Ectodermal cell (in vitro differentiated cells): ENCODE results near the gene ZC3HAV1.
"Not testable (repeated sequence)": the region's sequence is repeated elsewhere in the genome, so short reads cannot be mapped to it uniquely, and the experiment has no call there.

ENCODE experiments used
- H3K27ac ChIP-seq: 2 replicates; pipeline ENCODE4 v1.7.0; 2013; ENCODE audit warnings: mild to moderate bottlenecking, low read depth, low read length; ENCODE audit not compliant: insufficient read depth, poor library complexity, severe bottlenecking
- H3K27me3 ChIP-seq: 2 replicates; pipeline ENCODE4 v1.7.0; 2013; ENCODE audit warnings: mild to moderate bottlenecking, low read length; ENCODE audit not compliant: insufficient read depth, control insufficient read depth, poor library complexity, severe bottlenecking
- H3K36me3 ChIP-seq: one replicate; pipeline ENCODE4 v1.7.0; 2013; ENCODE audit warnings: low read length; ENCODE audit not compliant: control insufficient read depth, insufficient read depth
- H3K4me1 ChIP-seq: one replicate; pipeline ENCODE4 v1.7.0; 2013; ENCODE audit warnings: low read length; ENCODE audit not compliant: control insufficient read depth, insufficient read depth
- H3K4me3 ChIP-seq: 2 replicates; pipeline ENCODE4 v1.7.0; 2013; ENCODE audit warnings: low read depth, low read length, control low read depth; ENCODE audit not compliant: insufficient read depth
- H3K9me3 ChIP-seq: 2 replicates; pipeline ENCODE4 v1.7.0; 2013; ENCODE audit warnings: mild to moderate bottlenecking, low read length, moderate library complexity; ENCODE audit not compliant: control insufficient read depth
- WGBS, 2 experiments: methylation state at CpG; one replicate each; pipeline ENCODE4 v1.1.7; 2013; ENCODE audit warnings: missing lambda C conversion rate in 2 of 2; 5-methylcytosine and 5-hydroxymethylcytosine counted together

The ZC3HAV1 gene

GRCh38 chr7:139112741-139113250 lies 3.3 kb upstream of the ZC3HAV1 start:
- Histone ChIP-seq H3K9me3 (no peaks in the 10 kb centered on the region), H3K4me1 (no peaks in the 10 kb centered on the region), H3K4me3 (no peak overlapping the region), H3K27me3 (peaks cover 42% of the 10 kb centered on the region), H3K27ac (no peak overlapping the region), H3K36me3 (no peaks in the 10 kb centered on the region)
- 87 to 88% methylated on average over 2 of the region's 2 CpGs for WGBS, 2 experiments

- Histone ChIP-seq H3K27me3 (peaks cover 47% of the 10 kb centered on the region), H3K9me3 (no peaks in the 10 kb centered on the region), H3K4me3 (no peak overlapping the region), H3K36me3 (no peaks in the 10 kb centered on the region), H3K27ac (no peak overlapping the region), H3K4me1 (no peaks in the 10 kb centered on the region)
- WGBS, 2 experiments = 93 to 95% methylated on average over 3 of the region's 3 CpGs
Measured at GRCh38 chr7:139112316-139112715, 2.8 kb upstream of the ZC3HAV1 start.

DNA sequence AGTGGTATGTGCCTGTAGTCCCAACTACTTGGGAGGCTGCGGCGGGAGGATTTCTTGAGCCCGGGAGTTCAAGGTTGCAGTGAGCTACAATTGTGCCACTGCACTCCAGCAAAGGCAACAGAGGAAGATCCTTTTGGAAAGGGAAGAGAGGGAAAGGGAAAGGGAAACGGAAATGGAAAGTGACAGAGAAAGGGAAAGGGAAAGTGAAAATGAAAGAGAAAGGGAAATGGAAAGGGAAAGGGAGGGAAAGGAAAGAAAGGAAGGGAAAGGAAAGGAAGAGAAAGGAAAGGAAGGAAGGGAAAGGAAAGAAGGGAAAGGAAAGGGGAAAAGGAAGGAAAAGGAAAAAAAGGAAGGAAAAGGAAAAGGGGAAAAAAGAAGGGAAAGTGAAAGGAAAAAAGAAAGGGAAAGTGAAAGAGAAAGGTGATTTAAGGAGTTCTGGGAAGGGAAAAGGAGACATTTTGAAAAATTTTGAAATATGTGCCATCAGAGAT lies 2.3 kb upstream of the ZC3HAV1 start:
- Histone ChIP-seq H3K4me1 (no peaks in the 10 kb centered on the region), H3K9me3 (no peaks in the 10 kb centered on the region), H3K36me3 (no peaks in the 10 kb centered on the region), H3K27ac (no peak overlapping the region), H3K4me3 (no peak overlapping the region), H3K27me3 (peaks cover 48% of the 10 kb centered on the region)
- WGBS, 2 experiments = 93 to 96% methylated on average over 4 of the region's 4 CpGs

- no peak overlapping the region for H3K4me3 ChIP-seq
- 93 to 96% methylated on average over 1 of the region's 1 CpG for WGBS, 2 experiments
Measured at GRCh38 chr7:139111147-139111546, 1.6 kb upstream of the ZC3HAV1 start.

DNA sequence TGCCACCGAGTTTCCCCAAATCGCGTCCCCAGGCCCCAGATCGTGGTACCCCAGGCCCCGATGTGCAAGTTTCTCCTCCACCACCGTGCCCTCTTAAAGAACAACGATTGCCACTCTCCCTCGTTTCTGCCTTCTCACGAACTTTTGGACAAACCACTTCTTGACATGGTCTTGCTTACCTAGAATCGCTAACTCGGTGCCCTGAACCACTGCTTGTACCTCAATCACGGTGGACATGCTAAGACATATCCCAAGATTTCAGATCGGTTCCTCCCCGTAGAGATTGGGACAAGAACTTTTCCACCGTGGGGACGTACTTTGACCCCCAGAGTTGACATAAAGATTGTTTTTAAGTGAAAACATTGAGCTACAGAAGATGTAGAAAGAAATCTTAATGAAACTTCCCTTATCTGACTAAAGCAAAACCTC lies 477 bp upstream of the ZC3HAV1 start:
- WGBS, 2 experiments = 57 to 61% methylated on average over 16 of the region's 16 CpGs
- H3K9me3 ChIP-seq = no peaks in the 10 kb centered on the region
- H3K4me3 ChIP-seq = peak overlapping the region; percentile 82
- peaks cover 48% of the 10 kb centered on the region for H3K27me3 ChIP-seq
- no peaks in the 10 kb centered on the region for H3K4me1 ChIP-seq
- no peak overlapping the region for H3K27ac ChIP-seq
- H3K36me3 ChIP-seq = no peaks in the 10 kb centered on the region

More at GRCh38 chr7:139111147-139111546, 1.6 kb upstream of the ZC3HAV1 start:
- no peaks in the 10 kb centered on the region for H3K9me3 ChIP-seq
- H3K27me3 ChIP-seq = peaks cover 48% of the 10 kb centered on the region
- H3K27ac ChIP-seq = no peak overlapping the region
- no peaks in the 10 kb centered on the region for H3K4me1 ChIP-seq
- H3K36me3 ChIP-seq = no peaks in the 10 kb centered on the region

DNA sequence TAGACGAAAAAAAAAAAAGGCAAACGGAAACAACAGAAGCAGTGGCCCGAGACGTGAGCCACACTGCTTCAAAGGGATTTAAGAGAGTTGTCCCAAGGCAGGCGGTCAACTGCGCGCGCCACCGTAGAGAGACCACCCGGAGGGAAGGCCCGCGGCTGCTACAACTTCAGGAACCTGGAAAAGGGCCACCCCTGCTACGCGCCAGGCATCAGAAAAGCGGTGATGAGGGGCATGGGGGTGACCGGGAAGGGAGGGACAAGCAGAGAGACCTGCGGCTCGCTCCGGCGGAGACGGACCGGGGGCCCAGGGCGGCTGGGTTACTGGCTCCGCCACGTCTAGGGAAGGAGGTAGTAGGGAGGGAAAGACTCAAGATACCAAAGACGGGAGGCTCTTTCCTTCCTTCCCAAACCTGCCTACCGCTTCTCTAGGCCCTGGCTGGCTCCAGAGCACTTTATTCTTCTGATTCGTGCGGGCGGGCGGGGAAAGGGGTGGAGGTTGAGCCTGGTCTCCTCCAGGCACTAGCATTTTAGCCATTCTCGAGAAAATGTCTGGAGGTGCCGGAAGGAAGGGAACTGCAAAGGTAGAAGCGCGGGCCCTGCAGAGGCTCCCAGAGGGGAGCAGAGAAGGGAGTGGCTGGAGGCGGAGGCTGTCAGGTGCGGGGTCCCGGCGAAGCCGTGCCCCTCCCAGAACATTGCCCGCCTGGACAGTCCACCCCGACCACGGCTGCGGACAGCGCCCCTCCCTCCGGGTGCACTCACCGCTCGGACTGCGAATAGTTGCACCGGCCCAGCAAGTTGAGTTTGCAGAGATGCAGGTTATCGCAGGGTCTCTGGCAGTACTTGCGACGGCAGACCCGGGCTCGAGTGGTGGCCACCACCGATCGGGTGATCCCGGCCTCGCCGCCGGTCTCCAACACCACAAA lies 993 bp downstream of the ZC3HAV1 start:
- Histone ChIP-seq H3K9me3 (no peaks in the 10 kb centered on the region), H3K4me1 (no peaks in the 10 kb centered on the region), H3K27me3 (peaks cover 48% of the 10 kb centered on the region), H3K27ac (no peak overlapping the region), H3K36me3 (no peaks in the 10 kb centered on the region), H3K4me3 (peak overlapping the region; percentile 82)
- WGBS, 2 experiments = 1% methylated on average over 61 of the region's 61 CpGs

GRCh38 chr7:139106959-139107358 lies 2.6 kb downstream of the ZC3HAV1 start:
- WGBS, 2 experiments = 95 to 100% methylated on average over 1 of the region's 2 CpGs
- no peak overlapping the region for H3K4me3 ChIP-seq
- H3K4me1 ChIP-seq = no peaks in the 10 kb centered on the region
- H3K27ac ChIP-seq = no peak overlapping the region
- H3K36me3 ChIP-seq = no peaks in the 10 kb centered on the region
- H3K9me3 ChIP-seq = no peaks in the 10 kb centered on the region
- H3K27me3 ChIP-seq = peaks cover 46% of the 10 kb centered on the region

- H3K4me3 ChIP-seq = not testable (repeated sequence)
- 85 to 95% methylated on average over 6 to 7 of the region's 7 CpGs for WGBS, 2 experiments
Measured at GRCh38 chr7:139106227-139106626, 3.3 kb downstream of the ZC3HAV1 start.

DNA sequence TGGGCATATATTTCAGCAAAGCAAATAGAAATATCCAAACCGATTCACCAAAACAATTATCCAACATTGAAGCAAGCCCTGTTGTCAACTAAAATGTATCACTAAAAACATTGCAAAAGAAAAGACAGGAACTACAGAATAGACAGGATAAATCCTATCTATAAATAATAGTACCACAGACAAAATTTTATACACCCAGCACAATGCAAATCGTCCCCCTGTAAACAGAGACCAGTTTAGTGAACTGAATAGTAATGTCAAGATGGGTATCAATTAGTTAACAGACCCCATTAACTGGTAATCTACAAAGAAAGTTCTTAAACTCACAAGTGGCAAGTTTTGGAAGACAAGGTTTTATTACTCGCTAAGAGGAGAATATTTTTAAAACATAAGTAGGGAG lies 4.0 kb downstream of the ZC3HAV1 start:
- no peak overlapping the region for H3K4me3 ChIP-seq
- H3K4me1 ChIP-seq = no peaks in the 10 kb centered on the region
- WGBS, 2 experiments = 100% methylated on average over 1 to 2 of the region's 3 CpGs

More at GRCh38 chr7:139106227-139106626, 3.3 kb downstream of the ZC3HAV1 start:
- not testable (repeated sequence) for H3K4me1 ChIP-seq, H3K9me3 ChIP-seq, H3K36me3 ChIP-seq, H3K27ac ChIP-seq
- peaks cover 40% of the 10 kb centered on the region for H3K27me3 ChIP-seq

DNA sequence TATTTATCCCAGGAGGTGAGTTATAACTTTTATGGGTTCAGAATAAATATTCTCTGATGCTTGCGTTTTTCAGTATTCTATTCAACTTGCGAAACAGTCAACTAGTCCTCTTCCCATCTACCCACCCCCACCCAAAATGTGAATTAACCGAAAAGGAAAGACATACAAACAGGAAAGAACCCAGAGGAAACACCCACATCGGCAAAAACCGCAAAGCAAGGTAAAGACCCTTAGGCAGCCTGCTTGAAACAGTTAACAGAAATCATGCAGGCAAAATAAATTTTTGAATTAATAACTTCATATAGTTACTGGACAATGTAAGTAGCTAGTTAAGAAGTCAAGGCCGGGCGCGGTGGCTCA lies 5.4 kb downstream of the ZC3HAV1 start:
- Histone ChIP-seq H3K27me3 (peaks cover 18% of the 10 kb centered on the region), H3K9me3 (no peaks in the 10 kb centered on the region), H3K27ac (no peak overlapping the region), H3K4me3 (no peak overlapping the region), H3K4me1 (no peaks in the 10 kb centered on the region), H3K36me3 (no peaks in the 10 kb centered on the region)
- 94% methylated on average over 8 of the region's 8 CpGs for WGBS, 2 experiments

More for the DNA sequence above, 4.0 kb downstream of the ZC3HAV1 start:
- Histone ChIP-seq H3K27me3 (peaks cover 32% of the 10 kb centered on the region), H3K27ac (no peak overlapping the region), H3K36me3 (no peaks in the 10 kb centered on the region), H3K9me3 (no peaks in the 10 kb centered on the region)
